ENCODE data around the gene JARID2. TPM values are rescaled to one million over a fixed set of nuclear protein-coding genes. Genes with fewer than 3 reads are reported as not detected.
A peak's percentile ranks its signal among the peaks of the same experiment; 100 is the strongest.

JARID2 gene
- total RNA-seq, 4 donors from 2014 or later, result 6.6 to 8.1 (median 7.5) TPM

- no peak for TF ChIP-seq CTCF (IDR thresholded peaks at IDR 0.05)
- TF ChIP-seq POLR2A (IDR thresholded peaks at IDR 0.05), result no peak
- DNase-seq, result no peak
These were observed 219.3 kb downstream of the JARID2 start for GRCh38 chr6:15465212-15465611.

GRCh38 chr6:15470746-15471145 lies 224.9 kb downstream of the JARID2 start:
- H3K9me3 ChIP-seq, result no peaks in the 10 kb centered on the region
- intact Hi-C loops (cut with DNase I), result no loop called here
- no peaks in the 10 kb centered on the region for H3K27me3 ChIP-seq
- WGBS, 2 donors, result 86 to 92% methylated on average over 8 of the region's 8 CpGs
- H3K4me3 ChIP-seq (replicated peaks in 1 of 3), result no peak overlapping the region
- no peak overlapping the region for H3K27ac ChIP-seq
- H3K4me1 ChIP-seq, result peaks cover 0 to 13% of the 10 kb centered on the region in 2 donors
- no peaks in the 10 kb centered on the region for H3K36me3 ChIP-seq
- TF ChIP-seq POLR2A (IDR thresholded peaks at IDR 0.05) (no peak), CTCF (IDR thresholded peaks at IDR 0.05) (no peak)
- DNase-seq, result no peak

More at GRCh38 chr6:15465212-15465611, 219.3 kb downstream of the JARID2 start:
- no peaks in the 10 kb centered on the region for H3K27me3 ChIP-seq
- H3K27ac ChIP-seq, result no peak overlapping the region
- no peak overlapping the region for H3K4me3 ChIP-seq (replicated peaks in 1 of 3)
- intact Hi-C loops (cut with DNase I), result no loop called here
- no peaks in the 10 kb centered on the region for H3K36me3 ChIP-seq
- H3K4me1 ChIP-seq, result peaks cover 15 to 17% of the 10 kb centered on the region in 2 donors
- 79 to 89% methylated on average over 6 of the region's 6 CpGs for WGBS, 2 donors
- H3K9me3 ChIP-seq, result no peaks in the 10 kb centered on the region

- H3K4me1 ChIP-seq, result peaks cover 11 to 28% of the 10 kb centered on the region in 2 donors
- intact Hi-C loops (cut with DNase I), result no loop called here
These were observed 226.8 kb downstream of the JARID2 start for GRCh38 chr6:15472621-15473020.

GRCh38 chr6:15473174-15473573 lies 227.3 kb downstream of the JARID2 start:
- no peaks in the 10 kb centered on the region for H3K9me3 ChIP-seq
- H3K36me3 ChIP-seq, result no peaks in the 10 kb centered on the region
- 72 to 84% methylated on average over 7 of the region's 7 CpGs for WGBS, 2 donors
- no peaks in the 10 kb centered on the region for H3K27me3 ChIP-seq
- H3K4me1 ChIP-seq, result peaks cover 11 to 28% of the 10 kb centered on the region in 2 donors
- H3K4me3 ChIP-seq (replicated peaks in 1 of 3), result no peak overlapping the region
- peak overlapping the region in 1 of 3 donors; percentile 50 for H3K27ac ChIP-seq
- intact Hi-C loops (cut with DNase I), result no loop called here
- DNase-seq, result no peak
- no peak for TF ChIP-seq POLR2A (IDR thresholded peaks at IDR 0.05)
- no peak for TF ChIP-seq CTCF (IDR thresholded peaks at IDR 0.05)

More at GRCh38 chr6:15472621-15473020, 226.8 kb downstream of the JARID2 start:
- no peaks in the 10 kb centered on the region for H3K27me3 ChIP-seq
- H3K9me3 ChIP-seq, result no peaks in the 10 kb centered on the region
- H3K4me3 ChIP-seq (replicated peaks in 1 of 3), result no peak overlapping the region
- no peak overlapping the region for H3K27ac ChIP-seq
- no peaks in the 10 kb centered on the region for H3K36me3 ChIP-seq
- DNase-seq, result no peak
- 87 to 89% methylated on average over 3 of the region's 3 CpGs for WGBS, 2 donors
- no peak for TF ChIP-seq CTCF (IDR thresholded peaks at IDR 0.05)
- TF ChIP-seq POLR2A (IDR thresholded peaks at IDR 0.05), result no peak

- no peak overlapping the region for H3K4me3 ChIP-seq (replicated peaks in 1 of 3)
- DNase-seq, result no peak
- intact Hi-C loops (cut with DNase I), result no loop called here
- H3K27ac ChIP-seq, result peak overlapping the region in 1 of 3 donors; percentile 50
- 83 to 86% methylated on average over 6 of the region's 6 CpGs for WGBS, 2 donors
- H3K4me1 ChIP-seq, result peaks cover 11 to 28% of the 10 kb centered on the region in 2 donors
- no peaks in the 10 kb centered on the region for H3K27me3 ChIP-seq
- TF ChIP-seq POLR2A (IDR thresholded peaks at IDR 0.05) (no peak), CTCF (IDR thresholded peaks at IDR 0.05) (no peak)
- H3K36me3 ChIP-seq, result no peaks in the 10 kb centered on the region
- H3K9me3 ChIP-seq, result no peaks in the 10 kb centered on the region
These were observed 227.9 kb downstream of the JARID2 start for GRCh38 chr6:15473741-15474161.

All from thyroid gland (tissue), 4 donors.